ENCODE measurements around the gene AGPS. TPM values are rescaled to one million over a fixed set of nuclear protein-coding genes. Genes with fewer than 3 reads are reported as not detected.

The AGPS gene
- total and polyA plus RNA-seq, 8 donors, result 25.0 to 50.2 (median 30.1) TPM

DNA sequence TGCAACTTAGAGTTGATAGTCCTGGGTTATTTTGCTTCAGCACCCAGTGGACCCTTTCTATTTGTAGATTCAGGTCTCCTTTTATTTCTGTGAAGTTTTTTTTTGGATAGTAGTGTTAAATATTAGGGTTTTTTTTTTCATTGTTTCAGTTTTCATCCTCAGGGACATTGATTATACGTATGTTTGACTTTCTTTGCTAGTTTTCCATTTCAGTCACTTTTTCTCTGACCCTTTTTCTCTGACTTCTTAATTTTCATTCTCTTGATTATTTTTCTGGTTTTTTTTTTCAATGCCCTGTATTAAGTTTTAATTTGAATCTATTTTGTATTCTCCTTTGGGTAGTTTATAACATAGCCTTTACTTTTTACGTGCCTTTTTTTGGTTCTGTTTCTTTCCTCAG, 79.4 kb downstream of the AGPS start:
- Histone ChIP-seq H3K4me3 (no peak overlapping the region), H3K4me1 (no peaks in the 10 kb centered on the region), H3K9me3 (peaks cover 0 to 19% of the 10 kb centered on the region in 2 donors), H3K36me3 (peaks cover 0 to 27% of the 10 kb centered on the region in 2 donors), H3K27me3 (no peaks in the 10 kb centered on the region), H3K27ac (no peak overlapping the region)
- intact Hi-C loops (cut with DNase I), result no loop called here
- ATAC-seq (no peak), DNase-seq (no peak)
- TF ChIP-seq, protein P1, sequence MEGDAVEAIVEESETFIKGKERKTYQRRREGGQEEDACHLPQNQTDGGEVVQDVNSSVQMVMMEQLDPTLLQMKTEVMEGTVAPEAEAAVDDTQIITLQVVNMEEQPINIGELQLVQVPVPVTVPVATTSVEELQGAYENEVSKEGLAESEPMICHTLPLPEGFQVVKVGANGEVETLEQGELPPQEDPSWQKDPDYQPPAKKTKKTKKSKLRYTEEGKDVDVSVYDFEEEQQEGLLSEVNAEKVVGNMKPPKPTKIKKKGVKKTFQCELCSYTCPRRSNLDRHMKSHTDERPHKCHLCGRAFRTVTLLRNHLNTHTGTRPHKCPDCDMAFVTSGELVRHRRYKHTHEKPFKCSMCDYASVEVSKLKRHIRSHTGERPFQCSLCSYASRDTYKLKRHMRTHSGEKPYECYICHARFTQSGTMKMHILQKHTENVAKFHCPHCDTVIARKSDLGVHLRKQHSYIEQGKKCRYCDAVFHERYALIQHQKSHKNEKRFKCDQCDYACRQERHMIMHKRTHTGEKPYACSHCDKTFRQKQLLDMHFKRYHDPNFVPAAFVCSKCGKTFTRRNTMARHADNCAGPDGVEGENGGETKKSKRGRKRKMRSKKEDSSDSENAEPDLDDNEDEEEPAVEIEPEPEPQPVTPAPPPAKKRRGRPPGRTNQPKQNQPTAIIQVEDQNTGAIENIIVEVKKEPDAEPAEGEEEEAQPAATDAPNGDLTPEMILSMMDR (IDR thresholded peaks at IDR 0.05), result no peak

DNA sequence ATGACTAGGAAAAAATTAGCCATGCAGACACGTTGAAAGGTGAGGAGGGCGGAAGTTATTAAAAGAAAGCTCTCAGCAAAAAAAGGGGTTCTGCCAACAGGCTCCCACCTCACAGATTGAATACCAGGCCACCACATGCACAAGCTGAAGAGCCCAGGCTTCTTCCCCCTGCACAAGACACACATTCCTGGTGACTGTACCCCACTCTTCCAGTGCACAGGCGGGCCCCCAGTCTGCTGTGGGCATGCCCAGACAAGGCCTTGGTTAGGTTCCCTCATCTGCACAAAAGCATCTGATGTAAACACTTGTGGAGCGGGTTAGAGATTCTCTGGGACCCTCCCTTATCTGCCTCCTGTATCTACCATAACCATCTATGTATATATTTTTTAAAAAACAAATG, 81.7 kb downstream of the AGPS start:
- TF ChIP-seq, protein P1 (IDR thresholded peaks at IDR 0.05), result no peak
- intact Hi-C loops (cut with DNase I), result no loop called here

DNA sequence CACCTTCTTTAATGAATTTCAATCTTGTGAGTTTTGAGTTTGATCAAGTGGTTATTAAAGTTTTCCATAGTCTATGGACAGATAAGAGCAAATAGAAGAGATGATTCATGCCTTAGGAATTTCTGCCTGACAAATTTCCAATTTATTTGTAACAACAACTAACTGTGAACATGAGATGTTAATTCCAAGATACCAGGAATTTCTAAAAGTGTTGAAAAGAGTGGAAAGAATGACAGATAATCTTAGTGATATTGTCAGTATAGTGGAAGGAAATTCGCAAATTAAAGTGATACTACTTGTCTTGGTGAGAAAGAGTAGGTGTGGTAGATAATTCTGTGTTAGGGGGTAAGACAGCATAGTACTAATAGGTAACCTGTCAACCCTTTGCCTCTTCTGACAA, 82.4 kb downstream of the AGPS start:
- DNase-seq, result no peak

More for the DNA sequence above, 81.7 kb downstream of the AGPS start:
- ATAC-seq, result no peak
- Histone ChIP-seq H3K36me3 (peaks cover 0 to 47% of the 10 kb centered on the region in 2 donors), H3K4me1 (no peaks in the 10 kb centered on the region), H3K9me3 (peaks cover 0 to 21% of the 10 kb centered on the region in 2 donors), H3K4me3 (no peak overlapping the region), H3K27ac (no peak overlapping the region), H3K27me3 (no peaks in the 10 kb centered on the region)
- no peak for DNase-seq

DNA sequence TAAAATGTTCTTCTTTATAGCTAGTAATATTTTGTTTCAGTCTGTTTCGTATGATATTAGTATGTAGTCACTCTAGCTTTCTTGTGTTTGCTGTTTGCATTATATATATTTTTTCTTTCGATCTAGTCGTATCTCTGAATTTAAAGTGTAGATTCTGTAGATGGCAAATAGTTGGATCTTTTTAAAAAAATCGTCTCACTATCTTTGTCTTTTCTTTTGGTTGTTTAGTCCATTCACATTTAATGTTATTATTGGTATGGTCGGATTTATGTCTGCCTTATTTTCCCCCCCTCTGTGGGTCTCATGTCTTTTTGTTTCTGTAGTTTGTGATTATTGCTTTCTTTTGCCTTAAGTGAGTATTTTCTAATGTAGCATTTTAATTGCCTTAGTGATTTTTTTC, 84.3 kb downstream of the AGPS start:
- Histone ChIP-seq H3K9me3 (peaks cover 0 to 9% of the 10 kb centered on the region in 2 donors), H3K36me3 (peaks cover 0 to 42% of the 10 kb centered on the region in 2 donors), H3K4me1 (no peaks in the 10 kb centered on the region), H3K4me3 (no peak overlapping the region), H3K27ac (no peak overlapping the region), H3K27me3 (no peaks in the 10 kb centered on the region)
- intact Hi-C loops (cut with DNase I), result no loop called here
- DNase-seq (no peak), ATAC-seq (no peak)
- TF ChIP-seq, protein P1 (IDR thresholded peaks at IDR 0.05), result no peak

More for the DNA sequence above, 82.4 kb downstream of the AGPS start:
- TF ChIP-seq, protein P1 (IDR thresholded peaks at IDR 0.05), result no peak
- ATAC-seq, result peak; percentile 33
- Histone ChIP-seq H3K4me3 (no peak overlapping the region), H3K27me3 (no peaks in the 10 kb centered on the region), H3K36me3 (peaks cover 0 to 52% of the 10 kb centered on the region in 2 donors), H3K27ac (no peak overlapping the region), H3K9me3 (peaks cover 0 to 21% of the 10 kb centered on the region in 2 donors), H3K4me1 (no peaks in the 10 kb centered on the region)
- intact Hi-C loops (cut with DNase I), result no loop called here

DNA sequence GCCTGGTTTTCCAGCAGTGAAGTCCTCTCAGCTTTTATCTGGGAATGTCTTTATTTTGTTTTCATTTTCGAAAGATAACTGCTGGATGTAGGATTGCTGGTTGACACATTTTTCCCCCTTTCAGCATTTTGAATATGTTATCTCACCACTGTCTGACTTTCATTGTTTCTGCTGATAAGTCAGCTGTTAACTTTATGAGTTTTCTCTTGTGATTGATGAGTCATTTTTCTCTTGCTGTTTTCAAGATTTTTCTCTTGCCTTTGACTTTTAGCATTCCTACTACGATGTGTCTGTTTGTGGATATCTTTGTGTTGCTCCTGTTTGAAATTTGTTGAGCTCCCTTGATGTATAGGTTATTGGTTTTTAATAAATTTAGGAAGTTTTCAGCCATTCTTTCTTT, 85.5 kb downstream of the AGPS start:
- H3K9me3 ChIP-seq, result peaks cover 0 to 2% of the 10 kb centered on the region in 2 donors
- intact Hi-C loops (cut with DNase I), result no loop called here
- no peaks in the 10 kb centered on the region for H3K4me1 ChIP-seq
- TF ChIP-seq, protein P1 (IDR thresholded peaks at IDR 0.05), result no peak
- H3K27ac ChIP-seq, result no peak overlapping the region
- ATAC-seq, result no peak
- DNase-seq, result no peak
- H3K27me3 ChIP-seq, result no peaks in the 10 kb centered on the region
- peaks cover 0 to 36% of the 10 kb centered on the region in 2 donors for H3K36me3 ChIP-seq
- no peak overlapping the region for H3K4me3 ChIP-seq

Measured in left lung (tissue), 10 donors.